Iris pigment epithelial cell (primary cell): ENCODE data around the gene MIF.
"Not testable (repeated sequence)": the region's sequence is repeated elsewhere in the genome, so short reads cannot be mapped to it uniquely, and the experiment has no call there.

Experiments
- DNase-seq: peaks from one replicate; pipeline ENCODE4 v3.0.0-alpha.2; 2011; ENCODE audit warnings: low read depth

MIF gene

GRCh38 chr22:23877566-23877965, 16.6 kb upstream of the MIF start:
- no peak for DNase-seq

- no peak for DNase-seq
Observed at GRCh38 chr22:23878219-23878618, 16.0 kb upstream of the MIF start.

GRCh38 chr22:23882370-23882769, 11.8 kb upstream of the MIF start:
- DNase-seq: no peak

- DNase-seq: no peak
Observed at GRCh38 chr22:23883658-23884057, 10.5 kb upstream of the MIF start.

- DNase-seq: no peak
Observed at GRCh38 chr22:23884140-23884539, 10.0 kb upstream of the MIF start.

GRCh38 chr22:23888615-23889401, 5.4 kb upstream of the MIF start:
- peak; percentile 35 for DNase-seq

- no peak for DNase-seq
Observed at GRCh38 chr22:23889620-23890019, 4.6 kb upstream of the MIF start.

- DNase-seq: no peak
Observed at GRCh38 chr22:23891726-23892125, 2.5 kb upstream of the MIF start.

- DNase-seq: no peak
Observed at GRCh38 chr22:23892130-23892529, 2.1 kb upstream of the MIF start.

- no peak for DNase-seq
Observed at GRCh38 chr22:23892706-23893105, 1.5 kb upstream of the MIF start.

GRCh38 chr22:23893121-23893944, 850 bp upstream of the MIF start:
- DNase-seq: peak; percentile 11

GRCh38 chr22:23894710-23895598, 771 bp downstream of the MIF start:
- DNase-seq: peak; percentile 90

- no peak for DNase-seq
Observed at GRCh38 chr22:23895599-23896144, 1.5 kb downstream of the MIF start.

GRCh38 chr22:23896166-23896522, 2.0 kb downstream of the MIF start:
- DNase-seq: no peak

GRCh38 chr22:23896523-23897186, 2.5 kb downstream of the MIF start:
- DNase-seq: no peak

- no peak for DNase-seq
Observed at GRCh38 chr22:23897320-23897719, 3.1 kb downstream of the MIF start.

GRCh38 chr22:23898006-23898974, 4.1 kb downstream of the MIF start:
- DNase-seq: no peak

- DNase-seq: no peak
Observed at GRCh38 chr22:23899042-23899745, 5.0 kb downstream of the MIF start.

- DNase-seq: not testable (repeated sequence)
Observed at GRCh38 chr22:23900227-23900626, 6.0 kb downstream of the MIF start.

- DNase-seq: no peak
Observed at GRCh38 chr22:23901600-23901999, 7.4 kb downstream of the MIF start.
